Kidney epithelial cell (primary cell): Measurements from ENCODE around the gene TRPM3. TPM values are rescaled to one million over a fixed set of nuclear protein-coding genes. Genes with fewer than 3 reads are reported as not detected.

Source experiments
- DNase-seq: peaks from one replicate; pipeline ENCODE4 v3.0.0-alpha.2; 2010; ENCODE audit warnings: low read depth
- H3K27me3 ChIP-seq: 2 replicates; pipeline ENCODE4 v1.6.0; 2011; ENCODE audit warnings: low read length; ENCODE audit not compliant: control insufficient read depth, insufficient read depth
- H3K36me3 ChIP-seq: 2 replicates; pipeline ENCODE4 v1.5.1; 2011; ENCODE audit warnings: low read length; ENCODE audit not compliant: control insufficient read depth, insufficient read depth
- H3K4me3 ChIP-seq: 2 replicates; pipeline ENCODE4 v1.5.1; 2011; ENCODE audit warnings: low read depth, mild to moderate bottlenecking, control low read depth, low read length
- total RNA-seq: library from RNA; depleted of rRNA; stranded (reverse); fragments of >200 nt; gene quantifications from 2 replicates; pipeline ENCODE4 v1.2.3, GENCODE V29; 2015
- TF ChIP-seq, protein P1 (sequence below): IDR thresholded peaks from 2 replicates; pipeline ENCODE4 v1.5.1; 2011; ENCODE audit warnings: mild to moderate bottlenecking, moderate library complexity, low read length, control low read depth, inconsistent platforms; ENCODE audit not compliant: insufficient read depth, poor library complexity, severe bottlenecking

The TRPM3 gene
- total RNA-seq, 1 donor from 2014 or later, result not detected

GRCh38 chr9:70795841-70796240 lies 325.6 kb downstream of the TRPM3 start:
- H3K4me3 ChIP-seq, result no peak overlapping the region
- no peaks in the 10 kb centered on the region for H3K27me3 ChIP-seq
- TF ChIP-seq, protein P1, sequence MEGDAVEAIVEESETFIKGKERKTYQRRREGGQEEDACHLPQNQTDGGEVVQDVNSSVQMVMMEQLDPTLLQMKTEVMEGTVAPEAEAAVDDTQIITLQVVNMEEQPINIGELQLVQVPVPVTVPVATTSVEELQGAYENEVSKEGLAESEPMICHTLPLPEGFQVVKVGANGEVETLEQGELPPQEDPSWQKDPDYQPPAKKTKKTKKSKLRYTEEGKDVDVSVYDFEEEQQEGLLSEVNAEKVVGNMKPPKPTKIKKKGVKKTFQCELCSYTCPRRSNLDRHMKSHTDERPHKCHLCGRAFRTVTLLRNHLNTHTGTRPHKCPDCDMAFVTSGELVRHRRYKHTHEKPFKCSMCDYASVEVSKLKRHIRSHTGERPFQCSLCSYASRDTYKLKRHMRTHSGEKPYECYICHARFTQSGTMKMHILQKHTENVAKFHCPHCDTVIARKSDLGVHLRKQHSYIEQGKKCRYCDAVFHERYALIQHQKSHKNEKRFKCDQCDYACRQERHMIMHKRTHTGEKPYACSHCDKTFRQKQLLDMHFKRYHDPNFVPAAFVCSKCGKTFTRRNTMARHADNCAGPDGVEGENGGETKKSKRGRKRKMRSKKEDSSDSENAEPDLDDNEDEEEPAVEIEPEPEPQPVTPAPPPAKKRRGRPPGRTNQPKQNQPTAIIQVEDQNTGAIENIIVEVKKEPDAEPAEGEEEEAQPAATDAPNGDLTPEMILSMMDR, result no peak
- H3K36me3 ChIP-seq, result no peaks in the 10 kb centered on the region
- no peak for DNase-seq

GRCh38 chr9:70792796-70793195 lies 328.6 kb downstream of the TRPM3 start:
- no peaks in the 10 kb centered on the region for H3K36me3 ChIP-seq
- H3K27me3 ChIP-seq, result no peaks in the 10 kb centered on the region
- TF ChIP-seq, protein P1, result no peak
- no peak overlapping the region for H3K4me3 ChIP-seq
- no peak for DNase-seq

- Histone ChIP-seq H3K4me3 (no peak overlapping the region), H3K36me3 (no peaks in the 10 kb centered on the region), H3K27me3 (no peaks in the 10 kb centered on the region)
- no peak for DNase-seq
- TF ChIP-seq, protein P1, result no peak
Measured at GRCh38 chr9:70791936-70792335, 329.5 kb downstream of the TRPM3 start.

GRCh38 chr9:70789086-70789485 lies 332.3 kb downstream of the TRPM3 start:
- H3K27me3 ChIP-seq, result no peaks in the 10 kb centered on the region
- no peaks in the 10 kb centered on the region for H3K36me3 ChIP-seq
- TF ChIP-seq, protein P1, result no peak
- no peak for DNase-seq
- no peak overlapping the region for H3K4me3 ChIP-seq

- H3K36me3 ChIP-seq, result no peaks in the 10 kb centered on the region
- TF ChIP-seq, protein P1, result no peak
- H3K27me3 ChIP-seq, result no peaks in the 10 kb centered on the region
- H3K4me3 ChIP-seq, result no peak overlapping the region
- DNase-seq, result no peak
Measured at GRCh38 chr9:70784456-70784855, 337.0 kb downstream of the TRPM3 start.

DNA sequence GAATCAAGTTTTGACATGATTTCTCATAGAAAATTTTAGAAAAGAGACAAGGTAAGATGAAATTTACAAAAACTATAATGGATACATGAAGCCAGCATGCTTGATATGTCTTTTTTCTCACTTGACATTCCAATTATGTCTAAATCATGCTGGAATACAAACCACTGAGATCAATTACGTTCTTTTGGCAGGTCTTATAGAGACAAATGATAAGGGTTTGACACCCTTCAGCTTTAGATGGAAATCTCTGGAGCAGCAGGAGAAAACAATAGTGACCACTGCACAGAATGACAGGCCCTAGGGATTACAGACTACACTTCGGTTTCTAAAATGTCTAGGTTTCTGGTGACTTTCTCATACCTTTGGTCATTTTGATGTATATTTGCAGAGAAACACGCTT lies 342.9 kb downstream of the TRPM3 start:
- Histone ChIP-seq H3K36me3 (no peaks in the 10 kb centered on the region), H3K27me3 (no peaks in the 10 kb centered on the region), H3K4me3 (no peak overlapping the region)
- TF ChIP-seq, protein P1, result no peak
- no peak for DNase-seq
